Measurements from ENCODE around the gene ZNF600. TPM values are rescaled to one million over a fixed set of nuclear protein-coding genes. Genes with fewer than 3 reads are reported as not detected.

Gene ZNF600
- total and polyA plus RNA-seq, 9 of the 15 experiments (the other 6 are each of a cell fraction or from before 2014, with no cell fraction given) = 5.7 to 21.5 (median 17.6) TPM

DNA sequence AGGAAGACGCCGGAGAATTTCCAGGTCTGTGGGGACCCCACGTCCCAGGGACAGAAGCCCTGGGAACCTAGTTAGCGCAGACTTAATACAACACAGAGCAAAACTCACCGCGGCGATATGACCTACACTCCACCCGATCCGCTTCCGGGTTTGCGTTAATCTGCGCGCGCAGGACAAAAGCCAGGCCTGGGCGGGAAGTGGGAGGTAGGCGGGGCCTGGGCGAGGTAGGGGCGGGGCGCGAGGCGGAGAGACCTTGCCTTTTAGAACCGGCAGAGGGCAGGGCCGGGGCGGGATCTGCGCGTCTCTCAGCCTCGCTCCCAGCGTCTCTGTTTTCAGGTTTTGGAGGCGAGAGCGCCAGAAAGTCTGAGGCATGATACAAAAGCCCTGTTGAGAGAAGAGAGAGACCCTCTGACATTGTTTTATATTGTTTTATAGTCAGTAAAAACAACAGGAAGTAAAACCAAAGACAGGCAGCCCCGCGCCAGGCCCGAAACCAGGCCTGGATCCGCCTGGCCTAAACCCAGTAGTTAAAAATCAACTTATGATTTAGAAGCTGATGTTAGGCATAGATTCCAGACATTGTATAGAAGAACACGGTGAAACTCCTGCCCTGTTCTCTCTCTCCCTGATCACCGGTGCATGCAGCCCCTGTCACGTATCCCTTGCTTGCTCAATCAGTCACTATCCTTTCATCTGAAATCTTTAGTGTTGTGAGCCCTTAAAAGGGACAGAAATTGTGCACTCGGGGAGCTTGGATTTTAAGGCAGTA is 51.5 kb downstream of the ZNF600 start, which contains the start of gene ZNF611 (continued):
- TF ChIP-seq, protein P1, sequence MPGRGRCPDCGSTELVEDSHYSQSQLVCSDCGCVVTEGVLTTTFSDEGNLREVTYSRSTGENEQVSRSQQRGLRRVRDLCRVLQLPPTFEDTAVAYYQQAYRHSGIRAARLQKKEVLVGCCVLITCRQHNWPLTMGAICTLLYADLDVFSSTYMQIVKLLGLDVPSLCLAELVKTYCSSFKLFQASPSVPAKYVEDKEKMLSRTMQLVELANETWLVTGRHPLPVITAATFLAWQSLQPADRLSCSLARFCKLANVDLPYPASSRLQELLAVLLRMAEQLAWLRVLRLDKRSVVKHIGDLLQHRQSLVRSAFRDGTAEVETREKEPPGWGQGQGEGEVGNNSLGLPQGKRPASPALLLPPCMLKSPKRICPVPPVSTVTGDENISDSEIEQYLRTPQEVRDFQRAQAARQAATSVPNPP (IDR thresholded peaks at IDR 0.05; ENCODE audit: borderline replicate concordance, insufficient read depth, insufficient read length) = no peak
- TF ChIP-seq NFATC3 (IDR thresholded peaks at IDR 0.05) = no peak
- TF ChIP-seq NR2C1 (IDR thresholded peaks at IDR 0.05) = peak; percentile 67
- peak; percentile 78 for TF ChIP-seq NR2C1 (tag; IDR thresholded peaks at IDR 0.05)
- TF ChIP-seq HDAC1 (IDR thresholded peaks at IDR 0.05) = no peak; a peak in 1 of 4 replicates
- TF ChIP-seq, protein P2, sequence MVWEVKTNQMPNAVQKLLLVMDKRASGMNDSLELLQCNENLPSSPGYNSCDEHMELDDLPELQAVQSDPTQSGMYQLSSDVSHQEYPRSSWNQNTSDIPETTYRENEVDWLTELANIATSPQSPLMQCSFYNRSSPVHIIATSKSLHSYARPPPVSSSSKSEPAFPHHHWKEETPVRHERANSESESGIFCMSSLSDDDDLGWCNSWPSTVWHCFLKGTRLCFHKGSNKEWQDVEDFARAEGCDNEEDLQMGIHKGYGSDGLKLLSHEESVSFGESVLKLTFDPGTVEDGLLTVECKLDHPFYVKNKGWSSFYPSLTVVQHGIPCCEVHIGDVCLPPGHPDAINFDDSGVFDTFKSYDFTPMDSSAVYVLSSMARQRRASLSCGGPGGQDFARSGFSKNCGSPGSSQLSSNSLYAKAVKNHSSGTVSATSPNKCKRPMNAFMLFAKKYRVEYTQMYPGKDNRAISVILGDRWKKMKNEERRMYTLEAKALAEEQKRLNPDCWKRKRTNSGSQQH (CRISPR knock-in tag; IDR thresholded peaks at IDR 0.05) = no peak
- no peak for TF ChIP-seq PHB (CRISPR knock-in tag; IDR thresholded peaks at IDR 0.05)
- TF ChIP-seq SMAD2 (IDR thresholded peaks at IDR 0.05; ENCODE audit: low read depth, low read length) = no peak
- TF ChIP-seq ZNF583 (CRISPR knock-in tag; IDR thresholded peaks at IDR 0.05) = no peak
- TF ChIP-seq MBD2 (IDR thresholded peaks at IDR 0.05; ENCODE audit: borderline replicate concordance, low read depth) = peak; percentile 39; the same call in 1 of the 2 replicates
- no peak for TF ChIP-seq NCOA6 (IDR thresholded peaks at IDR 0.05)
- peak; percentile 65 for TF ChIP-seq ATF7 (IDR thresholded peaks at IDR 0.05)
- TF ChIP-seq, protein P3, sequence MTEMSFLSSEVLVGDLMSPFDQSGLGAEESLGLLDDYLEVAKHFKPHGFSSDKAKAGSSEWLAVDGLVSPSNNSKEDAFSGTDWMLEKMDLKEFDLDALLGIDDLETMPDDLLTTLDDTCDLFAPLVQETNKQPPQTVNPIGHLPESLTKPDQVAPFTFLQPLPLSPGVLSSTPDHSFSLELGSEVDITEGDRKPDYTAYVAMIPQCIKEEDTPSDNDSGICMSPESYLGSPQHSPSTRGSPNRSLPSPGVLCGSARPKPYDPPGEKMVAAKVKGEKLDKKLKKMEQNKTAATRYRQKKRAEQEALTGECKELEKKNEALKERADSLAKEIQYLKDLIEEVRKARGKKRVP (CRISPR knock-in tag; IDR thresholded peaks at IDR 0.05) = no peak
- no peak for TF ChIP-seq POLR3A (IDR thresholded peaks at IDR 0.05; ENCODE audit: borderline replicate concordance, extremely low read depth, insufficient read depth, insufficient read length)
- peak; percentile 61 for TF ChIP-seq POLR2H (tag; IDR thresholded peaks at IDR 0.05; ENCODE audit: low read depth)
- no peak for TF ChIP-seq NFIC (IDR thresholded peaks at IDR 0.05)
- TF ChIP-seq, protein P4, sequence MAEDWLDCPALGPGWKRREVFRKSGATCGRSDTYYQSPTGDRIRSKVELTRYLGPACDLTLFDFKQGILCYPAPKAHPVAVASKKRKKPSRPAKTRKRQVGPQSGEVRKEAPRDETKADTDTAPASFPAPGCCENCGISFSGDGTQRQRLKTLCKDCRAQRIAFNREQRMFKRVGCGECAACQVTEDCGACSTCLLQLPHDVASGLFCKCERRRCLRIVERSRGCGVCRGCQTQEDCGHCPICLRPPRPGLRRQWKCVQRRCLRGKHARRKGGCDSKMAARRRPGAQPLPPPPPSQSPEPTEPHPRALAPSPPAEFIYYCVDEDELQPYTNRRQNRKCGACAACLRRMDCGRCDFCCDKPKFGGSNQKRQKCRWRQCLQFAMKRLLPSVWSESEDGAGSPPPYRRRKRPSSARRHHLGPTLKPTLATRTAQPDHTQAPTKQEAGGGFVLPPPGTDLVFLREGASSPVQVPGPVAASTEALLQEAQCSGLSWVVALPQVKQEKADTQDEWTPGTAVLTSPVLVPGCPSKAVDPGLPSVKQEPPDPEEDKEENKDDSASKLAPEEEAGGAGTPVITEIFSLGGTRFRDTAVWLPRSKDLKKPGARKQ (CRISPR knock-in tag; IDR thresholded peaks at IDR 0.05) = no peak
- TF ChIP-seq SUPT5H (IDR thresholded peaks at IDR 0.05) = peak; percentile 87
- no peak for TF ChIP-seq NCOR1 (IDR thresholded peaks at IDR 0.05)
- no peak for TF ChIP-seq ZSCAN32 (CRISPR knock-in tag; IDR thresholded peaks at IDR 0.05)
- peak; percentile 75 for TF ChIP-seq POLR2G (IDR thresholded peaks at IDR 0.05; ENCODE audit: low read depth, low read length)
- TF ChIP-seq STAG1 (CRISPR knock-in tag; IDR thresholded peaks at IDR 0.05; ENCODE audit: borderline replicate concordance) = no peak; the same call in 1 of the 2 replicates
- TF ChIP-seq ZSCAN29 (IDR thresholded peaks at IDR 0.05) = no peak
- TF ChIP-seq NRF1 (conservative IDR thresholded peaks at IDR 0.05 in 1 of 2, IDR thresholded peaks at IDR 0.05 in 1 of 2) = peak; percentile 91 to 92
